RWPE2 (cell line): ENCODE data around the gene PCDHGA11.
"Not testable (repeated sequence)": the region's sequence is repeated elsewhere in the genome, so short reads cannot be mapped to it uniquely, and the experiment has no call there.

Source experiments
- ATAC-seq: fragments of 200-7000 bp; cut with Tn5 transposase; 3 replicates; pipeline ENCODE4 v1.9.1; 2021; ENCODE audit warnings: low read depth
- DNase-seq: peaks from one replicate; pipeline ENCODE4 v3.0.0-alpha.2; 2020; ENCODE audit warnings: low spot score
- H3K27ac ChIP-seq: fragments of 450-650 bp; 2 replicates; pipeline ENCODE4 v1.5.1; 2017; ENCODE audit warnings: mild to moderate bottlenecking; ENCODE audit not compliant: poor library complexity, severe bottlenecking
- H3K27me3 ChIP-seq: fragments of 250-450 bp; sonication (Bioruptor Pico); 2 replicates; pipeline ENCODE4 v1.5.1; 2021; ENCODE audit warnings: mild to moderate bottlenecking, moderate library complexity; ENCODE audit not compliant: insufficient read depth, poor library complexity, severe bottlenecking
- H3K36me3 ChIP-seq: fragments of 250-450 bp; sonication (Bioruptor Pico); 2 replicates; pipeline ENCODE4 v1.5.1; 2020; ENCODE audit warnings: low read depth, mild to moderate bottlenecking, moderate library complexity
- H3K4me1 ChIP-seq: fragments of 250-450 bp; sonication (Bioruptor Pico); 2 replicates; pipeline ENCODE4 v1.5.1; 2021; ENCODE audit warnings: mild to moderate bottlenecking, moderate library complexity; ENCODE audit not compliant: insufficient read depth, poor library complexity, severe bottlenecking
- H3K4me3 ChIP-seq: fragments of 250-450 bp; sonication (Bioruptor Pico); 2 replicates; pipeline ENCODE4 v1.5.1; 2021; ENCODE audit warnings: mild to moderate bottlenecking, moderate library complexity; ENCODE audit not compliant: severe bottlenecking
- H3K9me3 ChIP-seq: fragments of 250-450 bp; sonication (Bioruptor Pico); 2 replicates; pipeline ENCODE4 v1.5.1; 2021; ENCODE audit warnings: mild to moderate bottlenecking, moderate library complexity; ENCODE audit not compliant: severe bottlenecking
- TF ChIP-seq, protein P1 (sequence below): fragments of 450-650 bp; IDR thresholded peaks from one replicate; pipeline ENCODE4 v1.5.1; 2017; ENCODE audit warnings: mild to moderate bottlenecking, moderate library complexity; ENCODE audit not compliant: poor library complexity, severe bottlenecking

Gene PCDHGA11

DNA sequence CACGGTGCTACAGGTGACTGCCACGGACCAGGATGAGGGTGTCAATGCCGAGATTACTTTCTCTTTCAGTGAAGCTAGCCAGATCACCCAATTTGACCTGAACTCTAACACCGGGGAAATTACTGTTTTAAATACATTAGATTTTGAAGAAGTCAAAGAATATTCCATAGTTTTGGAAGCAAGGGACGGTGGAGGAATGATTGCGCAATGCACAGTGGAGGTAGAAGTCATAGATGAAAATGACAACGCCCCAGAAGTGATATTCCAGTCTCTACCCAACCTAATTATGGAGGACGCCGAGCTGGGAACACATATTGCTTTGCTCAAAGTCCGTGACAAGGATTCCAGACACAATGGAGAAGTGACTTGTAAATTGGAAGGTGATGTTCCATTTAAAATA lies 32.2 kb upstream of the PCDHGA11 start:
- Histone ChIP-seq H3K36me3 (peaks cover 5% of the 10 kb centered on the region), H3K27ac (no peak overlapping the region), H3K4me3 (no peak overlapping the region), H3K27me3 (peaks cover 2% of the 10 kb centered on the region), H3K4me1 (no peaks in the 10 kb centered on the region), H3K9me3 (peaks cover 47% of the 10 kb centered on the region)
- TF ChIP-seq, protein P1, sequence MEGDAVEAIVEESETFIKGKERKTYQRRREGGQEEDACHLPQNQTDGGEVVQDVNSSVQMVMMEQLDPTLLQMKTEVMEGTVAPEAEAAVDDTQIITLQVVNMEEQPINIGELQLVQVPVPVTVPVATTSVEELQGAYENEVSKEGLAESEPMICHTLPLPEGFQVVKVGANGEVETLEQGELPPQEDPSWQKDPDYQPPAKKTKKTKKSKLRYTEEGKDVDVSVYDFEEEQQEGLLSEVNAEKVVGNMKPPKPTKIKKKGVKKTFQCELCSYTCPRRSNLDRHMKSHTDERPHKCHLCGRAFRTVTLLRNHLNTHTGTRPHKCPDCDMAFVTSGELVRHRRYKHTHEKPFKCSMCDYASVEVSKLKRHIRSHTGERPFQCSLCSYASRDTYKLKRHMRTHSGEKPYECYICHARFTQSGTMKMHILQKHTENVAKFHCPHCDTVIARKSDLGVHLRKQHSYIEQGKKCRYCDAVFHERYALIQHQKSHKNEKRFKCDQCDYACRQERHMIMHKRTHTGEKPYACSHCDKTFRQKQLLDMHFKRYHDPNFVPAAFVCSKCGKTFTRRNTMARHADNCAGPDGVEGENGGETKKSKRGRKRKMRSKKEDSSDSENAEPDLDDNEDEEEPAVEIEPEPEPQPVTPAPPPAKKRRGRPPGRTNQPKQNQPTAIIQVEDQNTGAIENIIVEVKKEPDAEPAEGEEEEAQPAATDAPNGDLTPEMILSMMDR, result no peak
- no peak for DNase-seq
- ATAC-seq, result no peak

DNA sequence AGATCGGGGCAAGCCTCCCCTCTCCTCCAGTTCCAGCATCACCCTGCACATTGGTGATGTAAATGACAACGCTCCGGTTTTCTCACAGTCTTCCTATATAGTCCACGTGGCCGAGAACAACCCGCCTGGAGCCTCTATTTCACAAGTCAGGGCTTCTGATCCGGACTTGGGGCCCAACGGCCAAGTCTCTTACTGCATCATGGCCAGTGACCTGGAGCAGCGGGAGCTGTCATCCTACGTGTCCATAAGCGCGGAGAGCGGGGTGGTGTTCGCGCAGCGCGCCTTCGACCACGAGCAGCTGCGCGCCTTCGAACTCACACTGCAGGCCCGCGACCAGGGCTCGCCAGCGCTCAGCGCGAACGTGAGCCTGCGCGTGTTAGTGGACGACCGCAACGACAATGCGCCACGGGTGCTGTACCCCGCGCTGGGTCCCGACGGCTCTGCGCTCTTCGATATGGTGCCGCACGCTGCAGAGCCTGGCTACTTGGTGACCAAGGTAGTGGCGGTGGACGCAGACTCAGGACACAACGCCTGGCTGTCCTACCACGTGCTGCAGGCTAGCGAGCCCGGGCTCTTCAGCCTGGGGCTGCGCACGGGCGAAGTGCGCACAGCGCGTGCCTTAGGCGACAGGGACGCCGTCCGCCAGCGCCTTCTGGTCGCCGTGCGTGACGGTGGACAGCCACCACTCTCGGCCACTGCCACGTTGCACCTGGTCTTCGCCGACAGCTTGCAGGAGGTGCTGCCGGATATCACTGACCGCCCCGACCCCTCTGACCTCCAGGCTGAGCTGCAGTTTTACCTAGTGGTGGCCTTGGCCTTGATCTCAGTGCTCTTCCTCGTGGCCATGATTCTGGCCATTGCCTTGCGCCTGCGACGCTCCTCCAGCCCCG lies 31.5 kb upstream of the PCDHGA11 start:
- H3K9me3 ChIP-seq, result peaks cover 48% of the 10 kb centered on the region
- no peaks in the 10 kb centered on the region for H3K27me3 ChIP-seq
- TF ChIP-seq, protein P1, result no peak
- H3K4me3 ChIP-seq, result no peak overlapping the region
- DNase-seq (no peak), ATAC-seq (no peak)
- H3K4me1 ChIP-seq, result no peaks in the 10 kb centered on the region
- H3K36me3 ChIP-seq, result peaks cover 5% of the 10 kb centered on the region
- H3K27ac ChIP-seq, result no peak overlapping the region

DNA sequence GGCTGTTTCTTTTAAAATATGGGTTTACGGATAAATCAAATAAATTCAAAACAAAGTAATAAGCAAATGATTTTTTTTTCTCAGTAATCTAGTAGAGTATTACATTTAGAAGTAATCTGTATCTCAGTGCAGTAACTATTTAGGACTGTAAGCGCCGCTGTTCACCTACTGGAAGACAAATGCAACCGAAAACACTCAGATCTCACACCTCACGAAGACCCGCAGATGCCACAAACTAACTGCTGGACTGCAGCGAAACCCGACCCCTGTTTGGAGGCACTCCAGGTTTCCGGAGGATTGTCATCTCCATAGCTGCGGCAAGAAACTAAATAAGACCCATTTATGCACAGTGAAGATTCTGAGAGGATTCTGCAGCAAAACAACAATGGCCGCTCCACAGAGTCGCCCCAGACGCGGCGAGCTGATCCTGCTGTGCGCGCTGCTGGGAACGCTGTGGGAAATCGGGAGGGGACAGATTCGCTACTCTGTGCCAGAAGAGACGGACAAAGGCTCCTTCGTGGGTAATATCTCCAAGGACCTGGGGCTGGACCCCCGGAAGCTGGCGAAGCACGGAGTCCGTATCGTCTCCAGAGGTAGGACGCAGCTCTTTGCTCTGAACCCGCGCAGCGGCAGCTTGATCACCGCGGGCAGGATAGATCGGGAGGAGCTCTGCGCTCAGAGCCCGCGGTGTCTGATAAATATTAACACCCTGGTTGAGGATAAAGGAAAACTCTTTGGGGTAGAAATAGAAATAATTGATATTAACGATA lies 28.2 kb upstream of the PCDHGA11 start, which contains the start of gene PCDHGA8:
Gene PCDHGA8 (plus strand): TSS at position 205 of the 770 bp plus-strand sequence. CDS start 181 bp downstream, at position 386.
- H3K27me3 ChIP-seq, result peaks cover 8% of the 10 kb centered on the region
- no peak for DNase-seq
- TF ChIP-seq, protein P1, result no peak
- H3K4me3 ChIP-seq, result no peak within 1 kb of the TSS
- no peak for ATAC-seq
- peaks cover 5% of the 10 kb centered on the region for H3K36me3 ChIP-seq
- H3K9me3 ChIP-seq, result peaks cover 48% of the 10 kb centered on the region
- H3K4me1 ChIP-seq, result no peaks in the 10 kb centered on the region
- H3K27ac ChIP-seq, result no peak within 1 kb of the TSS

DNA sequence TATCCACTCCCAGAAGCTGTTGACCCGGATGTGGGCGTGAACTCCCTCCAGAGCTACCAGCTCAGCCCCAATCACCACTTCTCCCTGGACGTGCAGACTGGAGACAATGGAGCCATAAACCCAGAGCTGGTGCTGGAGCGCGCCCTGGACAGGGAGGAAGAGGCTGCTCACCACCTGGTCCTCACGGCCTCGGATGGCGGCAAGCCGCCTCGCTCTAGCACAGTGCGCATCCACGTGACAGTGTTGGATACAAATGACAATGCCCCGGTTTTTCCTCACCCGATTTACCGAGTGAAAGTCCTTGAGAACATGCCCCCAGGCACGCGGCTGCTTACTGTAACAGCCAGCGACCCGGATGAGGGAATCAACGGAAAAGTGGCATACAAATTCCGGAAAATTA lies 27.6 kb upstream of the PCDHGA11 start:
- Histone ChIP-seq H3K36me3 (peaks cover 5% of the 10 kb centered on the region), H3K27me3 (peaks cover 8% of the 10 kb centered on the region), H3K9me3 (peaks cover 46% of the 10 kb centered on the region), H3K27ac (no peak overlapping the region), H3K4me1 (no peaks in the 10 kb centered on the region), H3K4me3 (no peak overlapping the region)
- ATAC-seq, result no peak
- TF ChIP-seq, protein P1, result no peak
- no peak for DNase-seq

DNA sequence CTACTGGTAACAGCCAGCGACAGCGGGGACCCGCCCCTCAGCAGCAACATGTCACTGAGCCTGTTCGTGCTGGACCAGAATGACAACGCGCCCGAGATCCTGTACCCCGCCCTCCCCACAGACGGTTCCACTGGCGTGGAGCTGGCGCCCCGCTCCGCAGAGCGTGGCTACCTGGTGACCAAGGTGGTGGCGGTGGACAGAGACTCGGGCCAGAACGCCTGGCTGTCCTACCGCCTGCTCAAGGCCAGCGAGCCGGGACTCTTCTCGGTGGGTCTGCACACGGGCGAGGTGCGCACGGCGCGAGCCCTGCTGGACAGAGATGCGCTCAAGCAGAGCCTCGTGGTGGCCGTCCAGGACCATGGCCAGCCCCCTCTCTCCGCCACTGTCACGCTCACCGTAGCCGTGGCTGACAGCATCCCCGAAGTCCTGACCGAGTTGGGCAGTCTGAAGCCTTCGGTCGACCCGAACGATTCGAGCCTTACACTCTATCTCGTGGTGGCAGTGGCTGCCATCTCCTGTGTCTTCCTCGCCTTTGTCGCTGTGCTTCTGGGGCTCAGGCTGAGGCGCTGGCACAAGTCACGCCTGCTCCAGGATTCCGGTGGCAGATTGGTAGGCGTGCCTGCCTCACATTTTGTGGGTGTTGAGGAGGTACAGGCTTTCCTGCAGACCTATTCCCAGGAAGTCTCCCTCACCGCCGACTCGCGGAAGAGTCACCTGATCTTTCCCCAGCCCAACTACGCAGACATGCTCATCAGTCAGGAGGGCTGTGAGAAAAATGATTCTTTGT lies 26.3 kb upstream of the PCDHGA11 start:
- not testable (repeated sequence) for ATAC-seq, H3K27ac ChIP-seq, H3K4me1 ChIP-seq, H3K4me3 ChIP-seq, H3K36me3 ChIP-seq, DNase-seq
- Histone ChIP-seq H3K9me3 (peaks cover 46% of the 10 kb centered on the region), H3K27me3 (peaks cover 15% of the 10 kb centered on the region)
